Measurements from ENCODE around the gene WFDC10A.
"Not testable (repeated sequence)": the region's sequence is repeated elsewhere in the genome, so short reads cannot be mapped to it uniquely, and the experiment has no call there.

Gene WFDC10A

DNA sequence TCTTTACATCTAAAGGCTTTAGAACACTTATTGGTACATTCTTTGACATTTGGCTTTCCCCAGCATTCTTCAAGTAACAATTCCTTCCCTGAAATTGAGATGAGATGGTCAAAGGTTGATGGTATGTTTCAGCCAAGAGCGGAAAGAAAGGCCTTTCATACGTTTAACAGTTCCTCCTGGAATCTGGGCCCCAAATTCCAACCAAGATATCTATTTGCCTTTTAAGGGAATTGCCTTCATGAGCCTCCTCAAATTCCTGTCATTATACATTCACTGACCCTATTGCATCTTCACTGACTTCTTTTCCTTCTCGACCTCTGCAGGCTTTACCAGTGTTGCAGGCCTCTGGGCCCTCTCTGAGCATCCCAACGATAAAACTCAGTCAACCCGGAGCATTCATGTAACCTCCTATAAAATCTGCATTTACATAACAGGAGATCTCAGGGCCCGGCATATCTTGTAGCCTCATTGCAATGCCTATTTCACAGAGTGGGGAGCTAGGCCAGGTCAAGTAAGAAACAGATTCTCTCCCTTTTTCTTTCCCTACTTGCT is 19.8 kb downstream of the WFDC10A start:
- no peak for DNase-seq

DNA sequence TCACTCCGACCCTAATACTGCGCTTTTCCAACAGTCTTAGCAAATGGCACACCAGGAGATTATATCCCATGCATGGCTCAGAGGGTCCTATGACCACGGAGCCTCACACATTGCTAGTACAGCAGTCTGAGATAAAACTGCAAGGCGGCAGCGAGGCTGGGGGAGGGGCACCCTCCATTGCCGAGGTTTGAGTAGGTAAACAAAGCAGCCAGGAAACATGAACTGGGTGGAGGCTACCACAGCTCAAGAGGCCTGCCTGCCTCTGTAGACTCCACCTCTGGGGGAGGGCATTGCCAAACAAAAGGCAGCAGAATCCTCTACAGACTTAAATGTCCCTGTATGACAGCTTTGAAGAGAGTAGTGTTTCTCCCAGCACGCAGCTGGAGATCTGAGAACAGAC is 22.2 kb downstream of the WFDC10A start:
- not testable (repeated sequence) for DNase-seq

DNA sequence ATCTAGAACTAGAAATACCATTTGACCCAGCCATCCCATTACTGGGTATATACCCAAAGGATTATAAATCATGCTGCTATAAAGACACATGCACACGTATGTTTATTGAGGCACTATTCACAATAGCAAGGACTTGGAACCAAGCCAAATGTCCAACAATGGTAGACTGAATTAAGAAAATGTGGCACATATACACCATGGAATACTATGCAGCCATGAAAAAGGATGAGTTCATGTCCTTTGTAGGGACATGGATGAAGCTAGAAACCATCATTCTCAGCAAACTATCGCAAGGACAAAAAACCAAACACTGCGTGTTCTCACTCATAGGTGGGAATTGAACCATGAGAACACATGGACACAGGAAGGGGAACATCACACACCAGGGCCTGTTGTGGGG is 27.5 kb downstream of the WFDC10A start:
- DNase-seq, result not testable (repeated sequence)

DNA sequence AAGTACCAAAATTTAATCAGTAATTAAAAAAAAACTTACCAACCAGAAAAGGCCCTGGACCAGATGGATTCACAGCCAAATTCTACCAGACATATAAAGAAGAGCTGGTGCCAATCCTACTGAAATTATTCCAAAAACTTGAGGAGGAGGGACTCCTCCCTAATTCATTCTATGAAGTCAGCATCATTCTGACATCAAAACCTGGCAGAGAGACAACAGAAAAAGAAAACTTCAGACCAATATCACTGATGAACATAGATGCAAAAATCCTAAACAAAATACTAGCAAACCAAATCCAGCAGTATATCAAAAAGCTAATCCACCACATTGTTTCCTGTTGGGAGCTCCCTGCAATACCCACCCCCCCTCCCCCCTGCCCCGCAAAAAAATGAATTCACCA is 40.6 kb downstream of the WFDC10A start, which contains the start of gene WFDC11:
Gene WFDC11 (minus strand): TSS at position 101 of the 400 bp plus-strand sequence. CDS start 19,639 bp downstream, outside the sequence.
- DNase-seq, result no peak

DNA sequence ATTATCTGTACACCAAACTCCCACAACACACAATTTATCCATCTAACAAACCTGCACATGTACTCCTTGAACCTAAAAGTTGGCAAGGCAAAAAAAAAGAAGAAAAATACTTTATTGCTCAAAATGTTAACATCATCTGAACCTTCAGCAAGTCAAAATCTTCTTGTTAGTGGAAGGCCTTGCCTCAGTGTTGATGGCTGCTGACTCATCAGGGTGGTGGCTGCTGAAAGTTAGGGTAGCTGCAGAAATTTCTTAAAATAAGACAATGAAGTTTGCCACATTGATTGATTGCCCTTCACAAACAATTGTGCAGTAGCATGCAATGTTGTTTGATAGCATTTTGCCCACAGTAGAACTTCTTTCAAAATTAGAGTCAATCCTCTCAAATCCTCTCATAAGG is 43.2 kb downstream of the WFDC10A start:
- no peak for DNase-seq

DNA sequence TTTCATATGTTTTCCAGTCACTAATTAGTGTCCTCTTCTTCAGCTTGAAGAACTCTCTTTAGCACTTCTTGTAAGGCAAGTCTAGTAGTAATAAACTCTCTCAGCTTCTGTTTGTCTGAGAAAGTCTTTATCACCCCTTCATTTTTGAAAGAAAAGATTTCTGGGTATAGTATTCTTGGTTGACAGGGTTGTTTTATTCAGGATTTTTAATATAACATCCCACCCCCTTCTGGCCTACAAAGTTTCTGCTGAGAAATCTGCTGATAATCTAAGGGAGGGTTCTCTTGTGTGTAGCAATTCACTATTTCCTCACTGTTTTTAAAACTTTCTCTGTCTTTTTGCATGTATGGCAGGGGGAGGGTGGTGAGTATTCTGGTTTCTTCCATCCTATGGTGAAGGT is 50.1 kb downstream of the WFDC10A start:
- no peak for DNase-seq
